Measurements from ENCODE around the gene NOX5. TPM values are rescaled to one million over a fixed set of nuclear protein-coding genes. Genes with fewer than 3 reads are reported as not detected.

Gene NOX5
- total and polyA plus RNA-seq, 2 of the 4 experiments (the other 2 are of a cell fraction), result 0.07 TPM; not detected in 1

- POLR2A ChIA-PET (ENCODE audit: unreplicated experiment), result no interaction called here
- intact Hi-C loops (cut with micrococcal nuclease), result no loop called here
- 100% methylated on average over 3 of the region's 9 CpGs; no CpG with 5 or more reads in 1 of the 2 experiments for WGBS, 2 experiments (ENCODE audit: extremely low coverage in 2 of 2, insufficient read length in 1 of 2)
- Histone ChIP-seq H3K27ac (ENCODE audit: insufficient read depth, low read length) (no peak overlapping the region), H2AK9ac (replicated peaks; ENCODE audit: low read depth, low read length, poor library complexity) (no peak overlapping the region), H4K20me1 (ENCODE audit: insufficient read depth, low read length) (no peaks in the 10 kb centered on the region), H3K9me1 (ENCODE audit: insufficient read depth, low read length) (peaks cover 5% of the 10 kb centered on the region; the same call in 1 of the 2 replicates), H3K4me3 (ENCODE audit: insufficient read depth, low read depth, low read length) (no peak overlapping the region), H3K36me3 (ENCODE audit: control insufficient read depth, insufficient read depth, low read length) (no peaks in the 10 kb centered on the region), H4K91ac (ENCODE audit: insufficient read depth, low read depth, low read length) (no peak overlapping the region), H2BK15ac (ENCODE audit: low read depth, low read length) (no peak overlapping the region), H2AK5ac (ENCODE audit: low read depth, low read length) (no peak overlapping the region), H2BK120ac (ENCODE audit: low read depth, low read length) (no peak overlapping the region), H3K27me3 (ENCODE audit: control insufficient read depth, insufficient read depth, low read length) (peaks cover 9% of the 10 kb centered on the region), H3K79me1 (ENCODE audit: low read depth in 1 of 2, low read length in 2 of 2) (no peaks in the 10 kb centered on the region), H3K56ac (ENCODE audit: extremely low read depth, insufficient read depth, low read length) (no peak overlapping the region), H2AFZ (replicated peaks; ENCODE audit: low read length, poor library complexity) (no peak overlapping the region), H3K4me2 (ENCODE audit: low read depth, low read length) (no peak overlapping the region), H3K4me1 (ENCODE audit: control insufficient read depth, insufficient read depth, low read length) (no peaks in the 10 kb centered on the region), H3K14ac (replicated peaks; ENCODE audit: low read depth, low read length) (no peak overlapping the region), H3K9ac (ENCODE audit: low read depth, low read length) (no peak overlapping the region), H4K8ac (ENCODE audit: low read depth in 2 of 2, low read length in 2 of 2) (no peak overlapping the region), H3K9me3 (ENCODE audit: control insufficient read depth, insufficient read depth, low read length) (no peaks in the 10 kb centered on the region), H2BK5ac (ENCODE audit: low read depth, low read length, poor library complexity, severe bottlenecking) (no peak overlapping the region), H3K23ac (ENCODE audit: low read depth, low read length) (no peak overlapping the region), H3K4ac (ENCODE audit: low read depth, low read length) (no peak overlapping the region), H3K18ac (ENCODE audit: low read depth, low read length) (no peak overlapping the region), H4K5ac (ENCODE audit: low read depth, low read length) (no peak overlapping the region), H2BK20ac (ENCODE audit: low read depth, low read length) (no peak overlapping the region)
- no TSS peak for BruUV-seq (replicated peaks)
- dilution Hi-C loops (cut with HindIII; ENCODE audit: low sequenced_read_pairs, unreplicated experiment), result no loop called here
- ATAC-seq (ENCODE audit: low read depth), result no peak
- in situ Hi-C loops (cut with MboI; ENCODE audit: low sequenced_read_pairs), result no loop called here
- TF ChIP-seq BHLHE40 (IDR thresholded peaks at IDR 0.05; ENCODE audit: low read depth, low read length), result no peak
- CTCF ChIA-PET, result no interaction called here
- no peak for DNase-seq
Observed at GRCh38 chr15:69027976-69028518, 13.6 kb downstream of the NOX5 start.
